ENCODE measurements around the gene SLC26A8.

- TF ChIP-seq CTCF (IDR thresholded peaks at IDR 0.05) (no peak), POLR2A (IDR thresholded peaks at IDR 0.05) (no peak)
Observed at GRCh38 chr6:35907750-35908149, 116.7 kb downstream of the SLC26A8 start.
